DOHH2 (cell line): ENCODE measurements around the gene PMF1.

ENCODE experiments used
- H3F3A ChIP-seq: fragments of 200-600 bp; sonication (generic), shearing (Covaris generic); 2 replicates; pipeline ENCODE4 v1.6.0; 2016; ENCODE audit warnings: antibody characterized with exemption, mild to moderate bottlenecking; ENCODE audit not compliant: control insufficient read depth, insufficient read depth
- H3K27ac ChIP-seq: fragments of 200-600 bp; sonication (generic); 2 replicates; pipeline ENCODE4 v1.5.1; 2014; ENCODE audit warnings: low read depth, mild to moderate bottlenecking, low read length, moderate library complexity
- H3K27me3 ChIP-seq: fragments of 200-600 bp; sonication (generic); 2 replicates; pipeline ENCODE4 v1.6.1; 2014; ENCODE audit warnings: mild to moderate bottlenecking, low read length, mixed read lengths; ENCODE audit not compliant: control insufficient read depth
- H3K36me3 ChIP-seq: fragments of 200-600 bp; sonication (generic); 2 replicates; pipeline ENCODE4 v1.6.1; 2014; ENCODE audit warnings: mild to moderate bottlenecking, low read length, moderate library complexity, mixed read lengths; ENCODE audit not compliant: control insufficient read depth
- H3K4me1 ChIP-seq: fragments of 200-600 bp; sonication (generic); 2 replicates; pipeline ENCODE4 v1.6.1; 2014; ENCODE audit warnings: mild to moderate bottlenecking, low read length, mixed read lengths; ENCODE audit not compliant: control insufficient read depth
- H3K4me2 ChIP-seq: fragments of 200-600 bp; sonication (generic); 2 replicates; pipeline ENCODE4 v1.6.0; 2014; ENCODE audit warnings: mild to moderate bottlenecking, low read length, moderate library complexity
- H3K4me3 ChIP-seq: fragments of 200-600 bp; sonication (generic); 2 replicates; pipeline ENCODE4 v1.5.1; 2014; ENCODE audit warnings: mild to moderate bottlenecking, low read length, mixed read lengths
- H3K79me2 ChIP-seq: fragments of 200-600 bp; sonication (generic); 2 replicates; pipeline ENCODE4 v1.6.1; 2014; ENCODE audit warnings: mild to moderate bottlenecking, low read length, mixed read lengths; ENCODE audit not compliant: control insufficient read depth
- H3K9me2 ChIP-seq: fragments of 200-600 bp; sonication (generic); replicated peaks from 2 replicates; pipeline ENCODE4 v1.6.1; 2014; ENCODE audit warnings: mild to moderate bottlenecking, low read length, mixed read lengths; ENCODE audit not compliant: control insufficient read depth
- H3K9me3 ChIP-seq: fragments of 200-600 bp; sonication (generic); 2 replicates; pipeline ENCODE4 v1.6.1; 2014; ENCODE audit warnings: antibody characterized with exemption, low read length, mixed read lengths; ENCODE audit not compliant: control insufficient read depth, insufficient read depth
- H4K20me1 ChIP-seq: fragments of 200-600 bp; sonication (generic); 2 replicates; pipeline ENCODE4 v1.6.0; 2014; ENCODE audit warnings: low read depth, mild to moderate bottlenecking, antibody characterized with exemption, low read length, moderate library complexity; ENCODE audit not compliant: control insufficient read depth, insufficient read depth
- EZH2phosphoT487 ChIP-seq: fragments of 200-600 bp; sonication (generic); IDR thresholded peaks from 2 replicates; pipeline ENCODE4 v1.6.1; 2017; ENCODE audit warnings: borderline replicate concordance, mild to moderate bottlenecking, antibody characterized with exemption, low read length, moderate library complexity, mixed read lengths
- TF ChIP-seq, protein P1 (sequence below): fragments of 200-600 bp; sonication (generic); IDR thresholded peaks from one replicate; pipeline ENCODE4 v1.5.1; 2014; ENCODE audit warnings: antibody characterized with exemption, mild to moderate bottlenecking, low read depth, low read length; ENCODE audit not compliant: poor library complexity, severe bottlenecking

Gene PMF1

DNA sequence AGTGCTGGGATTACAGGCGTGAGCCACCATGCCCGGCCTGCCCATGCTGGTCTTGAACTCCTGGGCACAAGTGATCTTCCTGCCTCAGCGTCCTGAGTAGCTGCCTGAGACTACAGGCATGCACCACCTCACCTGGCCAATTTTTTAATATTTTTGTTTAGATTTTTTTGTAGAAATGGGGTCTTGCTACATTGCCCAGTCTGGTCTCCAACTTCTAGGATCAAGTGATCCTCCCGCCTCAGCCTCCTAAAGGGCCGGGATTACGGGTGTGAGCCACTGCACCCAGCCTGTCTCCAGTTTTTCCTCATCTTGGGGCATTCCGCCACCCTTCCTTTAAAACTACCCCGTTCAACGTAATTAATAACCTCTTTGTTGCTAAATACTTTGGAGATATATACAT lies 7.4 kb downstream of the PMF1 start:
- no peaks in the 10 kb centered on the region for H3K9me3 ChIP-seq
- H3K4me1 ChIP-seq, result peaks cover 3% of the 10 kb centered on the region; the same call in 1 of the 2 replicates
- H3K4me3 ChIP-seq, result no peak overlapping the region
- H3K36me3 ChIP-seq, result peaks cover 32% of the 10 kb centered on the region
- no peaks in the 10 kb centered on the region for H4K20me1 ChIP-seq
- H3K4me2 ChIP-seq, result no peak overlapping the region
- H3K27me3 ChIP-seq, result no peaks in the 10 kb centered on the region
- H3K79me2 ChIP-seq, result peaks cover 29% of the 10 kb centered on the region
- H3F3A ChIP-seq, result 0 out of 2 replicates have a peak, but pooled peaks cover 2% of the 10 kb centered on the region
- H3K9me2 ChIP-seq, result no peaks in the 10 kb centered on the region
- TF ChIP-seq, protein P1, sequence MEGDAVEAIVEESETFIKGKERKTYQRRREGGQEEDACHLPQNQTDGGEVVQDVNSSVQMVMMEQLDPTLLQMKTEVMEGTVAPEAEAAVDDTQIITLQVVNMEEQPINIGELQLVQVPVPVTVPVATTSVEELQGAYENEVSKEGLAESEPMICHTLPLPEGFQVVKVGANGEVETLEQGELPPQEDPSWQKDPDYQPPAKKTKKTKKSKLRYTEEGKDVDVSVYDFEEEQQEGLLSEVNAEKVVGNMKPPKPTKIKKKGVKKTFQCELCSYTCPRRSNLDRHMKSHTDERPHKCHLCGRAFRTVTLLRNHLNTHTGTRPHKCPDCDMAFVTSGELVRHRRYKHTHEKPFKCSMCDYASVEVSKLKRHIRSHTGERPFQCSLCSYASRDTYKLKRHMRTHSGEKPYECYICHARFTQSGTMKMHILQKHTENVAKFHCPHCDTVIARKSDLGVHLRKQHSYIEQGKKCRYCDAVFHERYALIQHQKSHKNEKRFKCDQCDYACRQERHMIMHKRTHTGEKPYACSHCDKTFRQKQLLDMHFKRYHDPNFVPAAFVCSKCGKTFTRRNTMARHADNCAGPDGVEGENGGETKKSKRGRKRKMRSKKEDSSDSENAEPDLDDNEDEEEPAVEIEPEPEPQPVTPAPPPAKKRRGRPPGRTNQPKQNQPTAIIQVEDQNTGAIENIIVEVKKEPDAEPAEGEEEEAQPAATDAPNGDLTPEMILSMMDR, result no peak
- TF ChIP-seq EZH2phosphoT487, result no peak
- no peak overlapping the region for H3K27ac ChIP-seq

DNA sequence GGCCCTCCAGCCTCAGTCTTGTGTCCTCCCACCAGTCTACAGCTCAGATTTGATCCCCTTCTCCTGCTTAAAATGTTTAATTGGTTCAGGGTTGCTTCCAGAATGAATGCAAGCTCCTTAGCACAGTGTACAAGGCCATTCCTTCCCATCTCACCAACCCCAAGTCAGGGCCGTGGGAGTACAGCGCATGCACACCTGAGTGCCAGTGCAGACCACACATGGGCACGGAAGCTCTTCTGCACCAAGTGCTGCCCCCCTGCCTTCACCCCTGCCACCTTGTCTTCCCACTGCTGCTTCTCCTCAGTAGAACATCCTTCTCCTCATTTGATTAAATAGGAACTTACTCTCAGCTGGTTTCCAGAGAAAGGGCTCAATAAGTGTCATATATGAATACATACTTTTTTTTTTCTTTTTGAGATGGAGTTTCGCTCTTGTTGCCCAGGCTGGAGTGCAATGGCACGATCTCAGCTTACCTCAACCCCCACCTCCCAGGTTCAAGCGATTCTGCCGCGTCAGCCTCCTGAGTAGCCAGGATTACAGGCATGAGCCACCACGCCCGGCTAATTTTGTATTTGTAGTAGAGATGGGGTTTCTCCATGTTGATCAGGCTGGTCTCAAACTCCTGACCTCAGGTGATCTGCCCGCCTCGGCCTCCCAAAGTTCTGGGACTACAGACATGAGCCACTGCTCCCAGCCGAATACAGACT lies 9.3 kb downstream of the PMF1 start:
- Histone ChIP-seq H3K36me3 (peaks cover 37% of the 10 kb centered on the region), H3K4me1 (peaks cover 11% of the 10 kb centered on the region), H3K9me3 (no peaks in the 10 kb centered on the region), H3F3A (peaks cover 2% of the 10 kb centered on the region; the same call in 1 of the 2 replicates), H4K20me1 (no peaks in the 10 kb centered on the region), H3K79me2 (peaks cover 20% of the 10 kb centered on the region), H3K27ac (no peak overlapping the region), H3K4me2 (no peak overlapping the region), H3K27me3 (no peaks in the 10 kb centered on the region), H3K4me3 (no peak overlapping the region), H3K9me2 (no peaks in the 10 kb centered on the region)
- TF ChIP-seq, protein P1, result no peak
- no peak for TF ChIP-seq EZH2phosphoT487

DNA sequence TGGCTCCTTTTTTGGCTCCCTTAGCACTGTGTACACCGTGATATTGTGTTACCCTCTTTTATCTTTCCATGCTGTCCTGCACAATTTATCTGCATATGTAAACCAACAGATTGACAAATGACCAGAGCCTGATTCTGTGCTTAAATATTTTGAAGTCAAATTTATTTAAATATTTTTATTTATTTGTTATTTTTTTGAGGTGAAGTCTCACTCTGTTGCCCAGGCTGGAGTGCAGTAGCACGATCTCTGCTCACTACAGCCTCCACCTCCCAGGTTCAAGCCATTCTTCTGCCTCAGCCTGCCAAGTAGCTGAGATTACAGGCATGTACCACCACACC lies 12.8 kb downstream of the PMF1 start:
- Histone ChIP-seq H3K9me2 (no peaks in the 10 kb centered on the region), H3K36me3 (peaks cover 44% of the 10 kb centered on the region), H3K4me1 (peaks cover 8% of the 10 kb centered on the region), H3K4me2 (no peak overlapping the region), H3K79me2 (no peaks in the 10 kb centered on the region; the same call in 1 of the 2 replicates), H4K20me1 (no peaks in the 10 kb centered on the region), H3K9me3 (no peaks in the 10 kb centered on the region), H3K4me3 (no peak overlapping the region), H3F3A (peaks cover 2% of the 10 kb centered on the region; the same call in 1 of the 2 replicates), H3K27ac (no peak overlapping the region), H3K27me3 (no peaks in the 10 kb centered on the region)
- no peak for TF ChIP-seq EZH2phosphoT487
- TF ChIP-seq, protein P1, result no peak
